GM12873 (cell line): Measurements from ENCODE around the gene HUWE1.

Source experiments
- TF ChIP-seq, protein P1 (sequence below): IDR thresholded peaks from 2 replicates; pipeline ENCODE4 v1.5.1; 2012; ENCODE audit warnings: low read depth, mild to moderate bottlenecking, moderate library complexity, low read length, control low read depth; ENCODE audit not compliant: insufficient read depth; ENCODE audit errors: missing control alignments

HUWE1 gene

DNA sequence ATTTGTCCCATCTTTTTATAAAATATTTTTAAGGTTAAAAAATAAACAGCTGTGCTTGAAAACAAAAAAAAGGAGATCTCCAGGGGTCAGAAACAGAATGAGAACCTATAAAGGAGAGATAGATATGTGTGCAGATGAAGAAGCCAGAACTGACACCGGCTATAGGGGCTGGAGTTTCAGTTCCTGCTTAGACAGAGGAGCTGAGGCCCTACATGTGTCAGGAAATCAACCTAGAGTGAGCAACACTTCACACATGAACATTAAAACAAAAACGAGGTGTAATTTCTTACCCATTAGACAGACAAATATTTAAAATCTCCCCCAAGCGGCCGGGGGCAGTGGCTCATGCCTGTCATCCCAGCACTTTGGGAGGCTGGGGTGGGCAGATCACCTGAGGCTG is 17.8 kb upstream of the HUWE1 start:
- TF ChIP-seq, protein P1, sequence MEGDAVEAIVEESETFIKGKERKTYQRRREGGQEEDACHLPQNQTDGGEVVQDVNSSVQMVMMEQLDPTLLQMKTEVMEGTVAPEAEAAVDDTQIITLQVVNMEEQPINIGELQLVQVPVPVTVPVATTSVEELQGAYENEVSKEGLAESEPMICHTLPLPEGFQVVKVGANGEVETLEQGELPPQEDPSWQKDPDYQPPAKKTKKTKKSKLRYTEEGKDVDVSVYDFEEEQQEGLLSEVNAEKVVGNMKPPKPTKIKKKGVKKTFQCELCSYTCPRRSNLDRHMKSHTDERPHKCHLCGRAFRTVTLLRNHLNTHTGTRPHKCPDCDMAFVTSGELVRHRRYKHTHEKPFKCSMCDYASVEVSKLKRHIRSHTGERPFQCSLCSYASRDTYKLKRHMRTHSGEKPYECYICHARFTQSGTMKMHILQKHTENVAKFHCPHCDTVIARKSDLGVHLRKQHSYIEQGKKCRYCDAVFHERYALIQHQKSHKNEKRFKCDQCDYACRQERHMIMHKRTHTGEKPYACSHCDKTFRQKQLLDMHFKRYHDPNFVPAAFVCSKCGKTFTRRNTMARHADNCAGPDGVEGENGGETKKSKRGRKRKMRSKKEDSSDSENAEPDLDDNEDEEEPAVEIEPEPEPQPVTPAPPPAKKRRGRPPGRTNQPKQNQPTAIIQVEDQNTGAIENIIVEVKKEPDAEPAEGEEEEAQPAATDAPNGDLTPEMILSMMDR = no peak

GRCh38 chrX:53695946-53696549 is 9.5 kb upstream of the HUWE1 start:
- TF ChIP-seq, protein P1 = no peak

DNA sequence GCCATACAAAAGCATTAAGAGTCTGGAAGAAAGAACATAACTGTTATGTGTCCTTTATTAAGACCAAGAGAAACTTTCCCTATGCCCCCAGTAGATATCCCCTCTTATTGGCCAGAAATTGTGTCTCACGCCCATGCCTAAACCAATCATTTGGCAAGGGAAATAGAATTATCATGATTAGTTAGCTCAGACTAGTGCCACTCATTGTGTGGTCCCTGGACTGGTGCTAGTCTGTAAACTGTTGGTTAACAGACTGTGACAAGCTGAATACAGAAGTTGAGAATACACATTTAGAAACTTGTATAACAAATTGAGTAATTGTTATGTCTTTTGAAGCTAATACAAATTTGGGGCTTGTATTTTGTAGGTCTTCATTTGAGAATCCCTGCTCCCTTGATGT is 8.1 kb upstream of the HUWE1 start:
- TF ChIP-seq, protein P1 = no peak

GRCh38 chrX:53688300-53688699 is 1.8 kb upstream of the HUWE1 start:
- TF ChIP-seq, protein P1 = no peak

DNA sequence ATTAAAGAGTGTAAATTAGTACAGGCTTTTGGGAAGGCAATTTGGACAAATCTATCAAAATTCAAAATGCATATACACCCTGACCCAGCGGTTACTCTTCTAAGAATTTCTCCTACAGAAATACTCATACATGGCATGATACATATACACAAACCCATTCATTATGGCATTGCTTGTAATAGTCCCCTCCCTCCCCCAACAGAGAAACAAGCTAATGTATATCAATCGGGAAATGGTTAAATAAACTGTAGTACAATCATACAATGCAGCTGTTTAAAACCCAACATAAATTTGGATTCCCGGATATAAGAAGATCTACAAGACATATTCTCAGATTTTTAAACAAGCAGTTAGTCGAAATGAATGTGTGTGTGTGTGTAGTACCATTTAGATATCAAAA is 808 bp downstream of the HUWE1 start:
- TF ChIP-seq, protein P1 = no peak

DNA sequence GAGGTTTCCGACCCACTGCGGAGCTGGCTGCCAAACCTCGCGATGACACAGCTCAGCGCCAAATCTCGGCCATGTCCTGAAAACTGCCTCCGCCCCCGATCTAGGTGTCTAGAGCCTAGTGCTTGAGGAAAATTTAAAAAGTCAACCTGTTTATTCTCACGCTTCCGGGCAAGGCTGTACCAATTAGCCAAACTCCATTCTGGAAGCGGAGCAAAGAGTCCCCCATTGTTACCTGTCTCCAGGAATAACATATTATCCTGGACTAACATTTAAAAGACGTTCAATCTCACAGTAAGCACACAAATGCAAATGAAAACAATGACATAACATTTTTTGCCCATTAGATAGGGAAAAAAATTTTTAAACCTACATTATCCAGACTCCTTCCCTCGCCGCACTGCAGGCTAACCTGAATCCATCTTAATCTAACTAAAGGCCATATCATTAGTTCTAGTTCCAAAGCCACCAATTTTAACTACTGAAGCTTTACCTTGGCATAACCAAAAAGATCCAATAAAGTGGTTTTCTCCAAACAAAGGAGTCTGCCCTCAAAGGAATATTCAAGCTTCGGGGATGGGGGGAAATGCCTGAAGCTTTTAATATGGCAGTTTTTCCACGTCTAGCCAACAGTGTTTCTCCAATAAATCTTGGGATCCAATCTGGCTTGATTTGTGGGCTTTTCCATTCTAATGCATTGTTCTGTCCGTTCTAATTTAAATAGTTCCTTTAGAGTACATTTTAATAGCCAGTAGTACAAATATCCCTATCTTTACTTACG is 1.9 kb downstream of the HUWE1 start:
- TF ChIP-seq, protein P1 = no peak

GRCh38 chrX:53683556-53684414 is 2.7 kb downstream of the HUWE1 start:
- TF ChIP-seq, protein P1 = no peak
